Type B pancreatic cell (in vitro differentiated cells): Measurements from ENCODE around the gene MYO3B. TPM values are rescaled to one million over a fixed set of nuclear protein-coding genes. Genes with fewer than 3 reads are reported as not detected.

Experiments used
- DNase-seq: peaks from one replicate; pipeline ENCODE4 v3.0.0; 2021; ENCODE audit warnings: mixed read lengths; ENCODE audit not compliant: unreplicated experiment; ENCODE audit errors: extremely low spot score
- H3K27ac Mint-ChIP-seq: 2 replicates; pipeline ENCODE4 v1.8.0; 2021; ENCODE audit warnings: mild to moderate bottlenecking, mixed read lengths
- H3K27me3 Mint-ChIP-seq: 2 replicates; pipeline ENCODE4 v1.8.0; 2021; ENCODE audit warnings: mixed read lengths
- H3K36me3 Mint-ChIP-seq: 2 replicates; pipeline ENCODE4 v1.8.0; 2021; ENCODE audit warnings: mixed read lengths
- H3K4me1 Mint-ChIP-seq: one replicate; pipeline ENCODE4 v1.8.0; 2021; ENCODE audit warnings: mixed read lengths; ENCODE audit not compliant: unreplicated experiment
- H3K4me3 Mint-ChIP-seq: 2 replicates; pipeline ENCODE4 v1.8.0; 2021; ENCODE audit warnings: mild to moderate bottlenecking, mixed read lengths
- H3K9me3 Mint-ChIP-seq: 2 replicates; pipeline ENCODE4 v1.8.0; 2021; ENCODE audit warnings: mixed read lengths
- total RNA-seq: library from RNA; stranded (reverse); gene quantifications from 2 replicates; pipeline ENCODE4 v1.2.1, GENCODE V29; 2021; ENCODE audit warnings: low replicate concordance
- TF ChIP-seq, protein P1 (sequence below): fragments of 200-600 bp; sonication (generic); conservative IDR thresholded peaks from 2 replicates; pipeline ENCODE4 v1.5.0; 2021; ENCODE audit warnings: antibody characterized with exemption, mild to moderate bottlenecking

Gene MYO3B
- total RNA-seq, 1 donor from 2014 or later = 0.46 TPM

GRCh38 chr2:170643346-170643745 is 465.4 kb downstream of the MYO3B start:
- H3K4me3 Mint-ChIP-seq = no peak overlapping the region
- no peaks in the 10 kb centered on the region for H3K9me3 Mint-ChIP-seq
- no peaks in the 10 kb centered on the region for H3K36me3 Mint-ChIP-seq
- H3K27me3 Mint-ChIP-seq = no peaks in the 10 kb centered on the region
- H3K27ac Mint-ChIP-seq = no peak overlapping the region
- peaks cover 3% of the 10 kb centered on the region for H3K4me1 Mint-ChIP-seq
- TF ChIP-seq, protein P1, sequence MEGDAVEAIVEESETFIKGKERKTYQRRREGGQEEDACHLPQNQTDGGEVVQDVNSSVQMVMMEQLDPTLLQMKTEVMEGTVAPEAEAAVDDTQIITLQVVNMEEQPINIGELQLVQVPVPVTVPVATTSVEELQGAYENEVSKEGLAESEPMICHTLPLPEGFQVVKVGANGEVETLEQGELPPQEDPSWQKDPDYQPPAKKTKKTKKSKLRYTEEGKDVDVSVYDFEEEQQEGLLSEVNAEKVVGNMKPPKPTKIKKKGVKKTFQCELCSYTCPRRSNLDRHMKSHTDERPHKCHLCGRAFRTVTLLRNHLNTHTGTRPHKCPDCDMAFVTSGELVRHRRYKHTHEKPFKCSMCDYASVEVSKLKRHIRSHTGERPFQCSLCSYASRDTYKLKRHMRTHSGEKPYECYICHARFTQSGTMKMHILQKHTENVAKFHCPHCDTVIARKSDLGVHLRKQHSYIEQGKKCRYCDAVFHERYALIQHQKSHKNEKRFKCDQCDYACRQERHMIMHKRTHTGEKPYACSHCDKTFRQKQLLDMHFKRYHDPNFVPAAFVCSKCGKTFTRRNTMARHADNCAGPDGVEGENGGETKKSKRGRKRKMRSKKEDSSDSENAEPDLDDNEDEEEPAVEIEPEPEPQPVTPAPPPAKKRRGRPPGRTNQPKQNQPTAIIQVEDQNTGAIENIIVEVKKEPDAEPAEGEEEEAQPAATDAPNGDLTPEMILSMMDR = no peak
- no peak for DNase-seq

GRCh38 chr2:170647741-170648436 is 469.9 kb downstream of the MYO3B start:
- H3K27me3 Mint-ChIP-seq = no peaks in the 10 kb centered on the region
- no peak for DNase-seq
- TF ChIP-seq, protein P1 = no peak
- H3K36me3 Mint-ChIP-seq = no peaks in the 10 kb centered on the region
- H3K27ac Mint-ChIP-seq = no peak overlapping the region
- H3K4me3 Mint-ChIP-seq = no peak overlapping the region
- peaks cover 5% of the 10 kb centered on the region for H3K9me3 Mint-ChIP-seq
- peaks cover 22% of the 10 kb centered on the region for H3K4me1 Mint-ChIP-seq

- H3K27ac Mint-ChIP-seq = no peak overlapping the region
- no peak overlapping the region for H3K4me3 Mint-ChIP-seq
- no peaks in the 10 kb centered on the region for H3K27me3 Mint-ChIP-seq
- DNase-seq = no peak
- peaks cover 22% of the 10 kb centered on the region for H3K4me1 Mint-ChIP-seq
- no peaks in the 10 kb centered on the region for H3K36me3 Mint-ChIP-seq
- H3K9me3 Mint-ChIP-seq = peaks cover 5% of the 10 kb centered on the region
- TF ChIP-seq, protein P1 = no peak
These were observed 473.8 kb downstream of the MYO3B start for GRCh38 chr2:170651624-170652325.

DNA sequence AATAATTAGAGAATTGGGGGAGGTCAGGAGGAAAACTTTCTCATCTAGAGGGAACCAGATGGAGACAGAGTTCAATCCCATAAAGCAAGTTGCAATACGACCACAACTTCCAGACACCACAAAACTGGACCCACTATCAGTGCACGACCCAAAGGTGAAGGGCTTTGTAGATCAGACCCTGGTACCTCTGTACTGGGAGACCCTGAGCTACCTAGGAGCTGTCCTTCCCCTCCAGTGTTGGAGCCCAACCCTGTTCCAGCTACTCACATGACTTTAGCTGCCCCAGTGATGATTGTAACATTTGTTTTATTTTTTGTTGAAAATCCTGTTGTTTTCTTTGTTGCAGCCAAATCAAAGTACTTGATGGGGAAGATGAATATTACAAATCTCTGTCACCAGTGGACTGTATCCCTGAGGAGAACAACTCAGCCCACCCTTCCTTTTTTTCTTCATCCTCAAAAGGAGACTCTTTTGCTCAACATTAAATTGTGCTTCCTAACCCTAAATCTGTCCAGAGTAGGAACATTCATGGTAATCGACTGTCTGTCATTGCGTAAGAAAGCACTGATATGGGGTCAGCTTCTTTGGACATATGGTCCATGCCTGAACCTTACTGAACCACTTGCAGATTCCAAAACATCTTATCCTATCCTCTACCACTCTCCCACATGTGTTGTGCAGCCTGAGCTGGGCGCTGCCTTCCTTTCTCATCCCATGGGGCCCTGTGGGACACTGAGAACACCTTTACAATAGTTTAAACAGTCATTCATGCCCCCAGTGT is 474.9 kb downstream of the MYO3B start:
- Mint-ChIP-seq H3K4me3 (no peak overlapping the region), H3K9me3 (peaks cover 5% of the 10 kb centered on the region), H3K4me1 (peaks cover 20% of the 10 kb centered on the region), H3K27ac (no peak overlapping the region), H3K36me3 (no peaks in the 10 kb centered on the region), H3K27me3 (no peaks in the 10 kb centered on the region)
- TF ChIP-seq, protein P1 = no peak
- DNase-seq = no peak

GRCh38 chr2:170656669-170657068 is 478.7 kb downstream of the MYO3B start:
- no peaks in the 10 kb centered on the region for H3K36me3 Mint-ChIP-seq
- H3K9me3 Mint-ChIP-seq = no peaks in the 10 kb centered on the region
- no peak overlapping the region for H3K4me3 Mint-ChIP-seq
- DNase-seq = no peak
- H3K4me1 Mint-ChIP-seq = peaks cover 13% of the 10 kb centered on the region
- H3K27me3 Mint-ChIP-seq = no peaks in the 10 kb centered on the region
- TF ChIP-seq, protein P1 = no peak
- H3K27ac Mint-ChIP-seq = no peak overlapping the region
